WERI-Rb-1 (cell line): ENCODE results near the gene AHI1.

Source experiments
- DNase-seq: peaks from one replicate; pipeline ENCODE4 v3.0.0-alpha.2; 2020
- H3K27ac ChIP-seq: fragments of 250-450 bp; sonication (Bioruptor Pico); 2 replicates; pipeline ENCODE4 v1.5.1; 2020; ENCODE audit warnings: mild to moderate bottlenecking, moderate library complexity
- H3K27me3 ChIP-seq: fragments of 250-450 bp; sonication (Bioruptor Pico); 2 replicates; pipeline ENCODE4 v1.5.1; 2021; ENCODE audit warnings: mild to moderate bottlenecking, low read depth, moderate library complexity; ENCODE audit not compliant: insufficient read depth, severe bottlenecking
- H3K36me3 ChIP-seq: fragments of 250-450 bp; sonication (Bioruptor Pico); 2 replicates; pipeline ENCODE4 v1.5.1; 2020; ENCODE audit warnings: mild to moderate bottlenecking, moderate library complexity
- H3K4me3 ChIP-seq: 2 replicates; pipeline ENCODE4 v1.5.1; 2011; ENCODE audit warnings: low read depth, mild to moderate bottlenecking, control low read depth, low read length
- H3K9me3 ChIP-seq: fragments of 250-450 bp; sonication (Bioruptor Pico); 2 replicates; pipeline ENCODE4 v1.5.1; 2021; ENCODE audit warnings: mild to moderate bottlenecking, moderate library complexity; ENCODE audit not compliant: severe bottlenecking
- TF ChIP-seq, protein P1 (sequence below): IDR thresholded peaks from 2 replicates; pipeline ENCODE4 v1.5.1; 2011; ENCODE audit warnings: low read depth, mild to moderate bottlenecking, control low read depth, inconsistent platforms, low read length

The AHI1 gene

DNA sequence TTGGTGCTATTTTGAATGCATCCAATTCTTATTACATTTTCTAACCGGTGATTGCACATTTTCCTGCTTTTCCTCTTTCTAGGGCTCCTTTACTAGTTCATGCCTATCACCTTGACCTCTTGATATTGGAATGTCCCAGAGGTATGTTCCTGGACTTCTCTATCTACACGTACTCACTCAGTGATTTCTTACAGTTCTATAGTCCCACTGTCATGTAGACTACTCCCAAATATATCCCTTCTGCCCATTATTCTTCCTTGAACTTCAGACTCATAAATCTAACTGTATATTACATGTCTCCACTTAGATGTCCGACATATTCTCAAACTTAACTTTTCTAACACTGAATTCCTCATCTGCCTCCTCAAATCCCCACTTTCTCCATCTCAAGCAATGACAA is 7.2 kb upstream of the AHI1 start:
- TF ChIP-seq, protein P1, sequence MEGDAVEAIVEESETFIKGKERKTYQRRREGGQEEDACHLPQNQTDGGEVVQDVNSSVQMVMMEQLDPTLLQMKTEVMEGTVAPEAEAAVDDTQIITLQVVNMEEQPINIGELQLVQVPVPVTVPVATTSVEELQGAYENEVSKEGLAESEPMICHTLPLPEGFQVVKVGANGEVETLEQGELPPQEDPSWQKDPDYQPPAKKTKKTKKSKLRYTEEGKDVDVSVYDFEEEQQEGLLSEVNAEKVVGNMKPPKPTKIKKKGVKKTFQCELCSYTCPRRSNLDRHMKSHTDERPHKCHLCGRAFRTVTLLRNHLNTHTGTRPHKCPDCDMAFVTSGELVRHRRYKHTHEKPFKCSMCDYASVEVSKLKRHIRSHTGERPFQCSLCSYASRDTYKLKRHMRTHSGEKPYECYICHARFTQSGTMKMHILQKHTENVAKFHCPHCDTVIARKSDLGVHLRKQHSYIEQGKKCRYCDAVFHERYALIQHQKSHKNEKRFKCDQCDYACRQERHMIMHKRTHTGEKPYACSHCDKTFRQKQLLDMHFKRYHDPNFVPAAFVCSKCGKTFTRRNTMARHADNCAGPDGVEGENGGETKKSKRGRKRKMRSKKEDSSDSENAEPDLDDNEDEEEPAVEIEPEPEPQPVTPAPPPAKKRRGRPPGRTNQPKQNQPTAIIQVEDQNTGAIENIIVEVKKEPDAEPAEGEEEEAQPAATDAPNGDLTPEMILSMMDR: no peak
- Histone ChIP-seq H3K27ac (no peak overlapping the region), H3K9me3 (no peaks in the 10 kb centered on the region), H3K27me3 (no peaks in the 10 kb centered on the region), H3K36me3 (no peaks in the 10 kb centered on the region), H3K4me3 (no peak overlapping the region)
- DNase-seq: no peak

DNA sequence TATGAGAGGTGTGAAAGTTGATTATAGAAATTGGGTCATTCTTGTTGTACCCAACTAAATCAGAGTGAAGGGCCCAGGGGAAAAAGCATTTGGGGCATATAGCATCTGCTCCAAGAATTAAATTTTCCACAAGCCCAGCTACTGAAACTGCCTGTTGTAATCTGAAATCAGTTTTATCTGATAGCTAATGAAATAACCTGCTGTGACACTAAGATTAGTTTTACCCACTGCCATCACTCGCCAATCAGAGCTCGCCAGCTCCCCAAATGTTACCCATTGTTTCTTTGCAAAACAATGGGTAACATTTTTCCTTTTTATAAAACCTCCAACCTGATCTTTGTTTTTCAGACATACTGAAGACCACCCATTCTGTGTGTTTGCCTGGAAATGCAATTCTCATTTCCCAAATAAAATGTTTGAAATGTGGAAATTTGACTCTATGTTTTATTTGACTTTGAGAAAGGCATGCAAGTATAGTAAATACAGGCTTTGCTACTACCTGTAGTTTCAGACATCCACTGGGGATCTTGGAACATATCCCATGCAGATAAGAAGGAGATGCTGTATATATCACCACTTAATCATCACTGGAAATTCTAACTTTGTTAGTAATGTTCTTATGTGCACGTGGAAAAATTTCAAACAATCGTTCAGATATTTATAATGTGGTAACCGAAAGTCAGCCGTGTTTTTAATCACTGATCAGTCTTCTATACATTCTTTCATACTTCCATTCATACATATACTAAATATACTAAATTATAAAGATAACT is 6.3 kb upstream of the AHI1 start:
- Histone ChIP-seq H3K4me3 (no peak overlapping the region), H3K27me3 (no peaks in the 10 kb centered on the region), H3K27ac (no peak overlapping the region), H3K36me3 (no peaks in the 10 kb centered on the region), H3K9me3 (no peaks in the 10 kb centered on the region)
- DNase-seq: no peak
- TF ChIP-seq, protein P1: no peak

DNA sequence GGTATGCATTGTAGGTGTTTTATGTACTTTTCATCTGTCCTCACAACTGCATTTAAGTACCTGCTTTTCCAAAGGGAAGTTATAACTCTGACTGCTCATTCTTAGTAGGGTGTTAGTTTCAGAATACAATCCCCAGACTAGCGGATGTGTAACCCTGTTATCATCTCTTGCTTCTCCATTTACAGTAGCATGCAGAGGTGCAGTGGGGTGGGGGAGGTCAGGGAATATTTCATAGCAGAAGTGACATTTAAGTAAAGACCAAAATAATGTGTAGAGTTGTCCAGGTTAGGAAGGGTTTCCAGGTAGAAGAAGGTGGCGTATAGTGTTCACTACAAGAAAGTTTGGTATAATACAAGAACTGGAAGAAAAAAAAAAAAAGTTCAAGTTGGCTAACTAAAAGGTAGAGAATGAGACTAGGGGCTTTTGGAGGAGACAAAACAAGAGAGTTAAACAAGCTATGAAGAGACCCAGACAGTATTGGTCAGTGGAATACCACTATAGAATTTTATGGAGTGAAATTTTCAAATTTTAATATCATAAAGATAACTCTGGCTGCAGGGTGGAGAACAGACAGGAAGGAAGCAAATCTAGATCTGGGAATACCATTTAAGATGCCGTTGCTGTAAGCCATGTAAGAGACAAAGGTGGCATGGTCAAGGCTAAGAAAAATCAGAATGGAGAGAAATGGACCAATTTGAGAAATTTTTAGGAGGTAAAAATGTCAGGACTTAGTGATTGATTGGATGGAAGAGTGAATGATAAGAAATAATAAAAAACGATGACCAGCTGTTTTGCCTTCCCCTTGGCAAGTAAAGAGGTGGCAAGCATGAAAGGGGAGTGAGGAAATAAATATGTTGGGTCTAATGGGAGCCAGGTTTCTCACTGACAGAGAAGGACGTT is 2.2 kb upstream of the AHI1 start:
- no peaks in the 10 kb centered on the region for H3K9me3 ChIP-seq
- TF ChIP-seq, protein P1: no peak
- H3K36me3 ChIP-seq: peaks cover 2% of the 10 kb centered on the region
- DNase-seq: no peak
- H3K27ac ChIP-seq: no peak overlapping the region
- H3K4me3 ChIP-seq: no peak overlapping the region
- H3K27me3 ChIP-seq: no peaks in the 10 kb centered on the region

DNA sequence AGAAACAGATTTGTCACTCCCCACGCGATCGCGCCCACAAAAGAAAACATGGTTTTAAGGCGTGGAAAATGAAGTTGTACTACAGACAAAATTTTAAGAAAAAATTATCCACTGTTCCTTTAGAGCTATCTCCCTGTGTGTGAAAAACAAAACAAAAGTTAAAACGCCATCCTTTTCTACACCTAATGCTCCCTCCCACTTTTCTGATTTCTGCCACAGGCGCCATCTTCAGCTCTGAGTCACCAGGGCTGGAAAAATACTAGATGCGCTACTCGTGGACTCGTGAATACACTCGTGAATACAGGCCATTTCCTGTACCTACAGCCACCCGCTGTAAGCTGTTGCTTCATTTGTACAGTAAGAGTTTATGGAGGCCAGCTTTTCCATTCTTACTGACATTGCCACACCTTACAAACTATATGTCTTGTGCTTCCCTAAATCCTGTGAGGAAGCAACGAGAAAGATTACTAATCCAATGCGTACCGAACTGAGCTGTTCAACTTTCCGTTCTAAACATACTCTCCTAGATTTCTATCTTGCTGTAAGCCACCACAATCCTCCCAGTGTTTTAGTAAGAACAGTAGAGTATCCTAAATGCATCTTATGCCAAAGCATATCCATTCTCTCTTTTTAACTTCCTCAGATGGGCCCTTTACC is 773 bp upstream of the AHI1 start:
- H3K27ac ChIP-seq: peak overlapping the region; percentile 97
- H3K4me3 ChIP-seq: peak overlapping the region; percentile 75
- TF ChIP-seq, protein P1: no peak
- peak; percentile 41 for DNase-seq
- H3K36me3 ChIP-seq: peaks cover 15% of the 10 kb centered on the region
- no peaks in the 10 kb centered on the region for H3K9me3 ChIP-seq
- H3K27me3 ChIP-seq: no peaks in the 10 kb centered on the region

DNA sequence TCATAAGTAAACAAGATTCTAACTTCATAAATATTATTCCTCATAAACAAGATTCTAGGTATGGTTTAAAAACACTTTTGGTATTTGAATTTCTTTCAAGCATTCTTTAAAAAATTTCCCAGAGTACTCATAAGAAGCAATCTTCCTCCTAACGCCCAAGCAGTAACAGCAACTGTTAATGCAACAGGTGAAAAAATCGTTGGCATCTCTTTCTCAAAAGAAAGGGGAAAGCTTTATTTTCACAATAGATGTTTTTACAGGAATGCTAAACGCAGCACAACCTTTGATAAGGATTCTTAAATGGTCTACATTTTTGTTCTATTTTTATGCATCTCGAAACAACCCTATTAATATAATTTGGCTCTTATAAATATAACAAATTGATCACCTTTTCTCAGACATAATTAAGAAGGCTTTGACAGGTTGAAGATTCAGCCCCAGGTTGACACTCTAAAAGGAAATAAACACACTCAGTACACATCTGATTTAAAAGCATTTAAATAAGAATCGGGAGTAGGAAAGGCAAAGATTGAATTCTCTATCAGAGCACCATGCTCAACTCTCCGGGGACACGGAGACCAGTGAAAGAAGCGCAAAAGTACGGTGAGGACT is 634 bp downstream of the AHI1 start:
- TF ChIP-seq, protein P1: no peak
- H3K27me3 ChIP-seq: no peaks in the 10 kb centered on the region
- no peaks in the 10 kb centered on the region for H3K9me3 ChIP-seq
- H3K4me3 ChIP-seq: peak overlapping the region; percentile 75
- H3K36me3 ChIP-seq: peaks cover 25% of the 10 kb centered on the region
- H3K27ac ChIP-seq: peak overlapping the region; percentile 97
- DNase-seq: no peak
